Measurements from ENCODE around the gene ATP6V1A.

Gene ATP6V1A

DNA sequence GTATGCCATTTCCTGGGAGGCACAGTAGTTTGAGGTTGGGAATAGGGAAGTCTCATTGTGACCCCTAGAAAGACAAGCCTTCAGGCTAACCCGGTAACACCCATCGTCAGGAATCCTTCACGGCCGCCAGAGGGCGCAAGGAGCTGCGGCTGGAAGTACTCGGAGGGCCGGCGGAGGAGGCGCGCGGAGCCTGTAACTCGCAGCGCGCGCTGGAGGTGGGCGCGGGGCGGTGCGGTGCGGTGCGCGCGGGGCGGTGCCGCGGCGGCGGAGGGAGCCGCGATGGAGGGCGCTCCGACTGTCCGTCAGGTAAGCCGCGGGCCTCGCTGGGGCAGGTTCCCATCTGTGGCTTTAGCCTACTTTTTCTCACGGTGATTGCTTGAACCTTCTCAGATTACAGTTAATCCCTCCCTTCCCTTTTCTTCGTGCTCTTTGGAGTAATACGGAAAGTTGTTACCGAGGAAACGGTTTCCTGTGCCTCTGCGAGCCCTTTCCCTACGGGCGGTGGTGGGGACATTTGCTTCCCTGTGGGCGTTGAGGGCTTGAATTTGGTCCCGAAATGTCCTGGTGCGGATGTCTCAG is 91.9 kb downstream of the ATP6V1A start, which contains the start of gene GRAMD1C:
Gene GRAMD1C, plus strand, starts transcription at position 158 of the 579 bp plus-strand sequence. Its CDS starts 122 bp downstream, at position 280.
- ATAC-seq, result peak; percentile 99
- TF ChIP-seq ZNF565 (CRISPR knock-in tag; conservative IDR thresholded peaks at IDR 0.05; ENCODE audit: low read depth) (no peak), TSHZ2 (CRISPR knock-in tag; IDR thresholded peaks at IDR 0.05) (peak; percentile 47; the same call in 1 of the 2 replicates), ARNTL (CRISPR knock-in tag; IDR thresholded peaks at IDR 0.05; ENCODE audit: borderline replicate concordance, low read depth) (no peak), TOX (CRISPR knock-in tag; IDR thresholded peaks at IDR 0.05; ENCODE audit: borderline replicate concordance) (no peak), PPARA (CRISPR knock-in tag; IDR thresholded peaks at IDR 0.05; ENCODE audit: borderline replicate concordance) (no peak), BACH2 (CRISPR knock-in tag; IDR thresholded peaks at IDR 0.05; ENCODE audit: borderline replicate concordance) (no peak), PATZ1 (CRISPR knock-in tag; IDR thresholded peaks at IDR 0.05; ENCODE audit: borderline replicate concordance) (no peak), CSDC2 (CRISPR knock-in tag; IDR thresholded peaks at IDR 0.05) (no peak), GLIS3 (CRISPR knock-in tag; IDR thresholded peaks at IDR 0.05) (no peak), TCF4 (CRISPR knock-in tag; IDR thresholded peaks at IDR 0.05; ENCODE audit: borderline replicate concordance) (no peak), ZFP3 (CRISPR knock-in tag; IDR thresholded peaks at IDR 0.05) (0 out of 2 replicates have a peak, but pooled peaks have one; percentile 21), ZNF8 (CRISPR knock-in tag; IDR thresholded peaks at IDR 0.05) (no peak), POU6F1 (CRISPR knock-in tag; IDR thresholded peaks at IDR 0.05; ENCODE audit: borderline replicate concordance, low read depth) (no peak), ZFP30 (CRISPR knock-in tag; IDR thresholded peaks at IDR 0.05) (no peak)
- TF ChIP-seq, protein P1, sequence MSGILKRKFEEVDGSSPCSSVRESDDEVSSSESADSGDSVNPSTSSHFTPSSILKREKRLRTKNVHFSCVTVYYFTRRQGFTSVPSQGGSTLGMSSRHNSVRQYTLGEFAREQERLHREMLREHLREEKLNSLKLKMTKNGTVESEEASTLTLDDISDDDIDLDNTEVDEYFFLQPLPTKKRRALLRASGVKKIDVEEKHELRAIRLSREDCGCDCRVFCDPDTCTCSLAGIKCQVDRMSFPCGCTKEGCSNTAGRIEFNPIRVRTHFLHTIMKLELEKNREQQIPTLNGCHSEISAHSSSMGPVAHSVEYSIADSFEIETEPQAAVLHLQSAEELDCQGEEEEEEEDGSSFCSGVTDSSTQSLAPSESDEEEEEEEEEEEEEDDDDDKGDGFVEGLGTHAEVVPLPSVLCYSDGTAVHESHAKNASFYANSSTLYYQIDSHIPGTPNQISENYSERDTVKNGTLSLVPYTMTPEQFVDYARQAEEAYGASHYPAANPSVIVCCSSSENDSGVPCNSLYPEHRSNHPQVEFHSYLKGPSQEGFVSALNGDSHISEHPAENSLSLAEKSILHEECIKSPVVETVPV (CRISPR knock-in tag; IDR thresholded peaks at IDR 0.05), result no peak
- TF ChIP-seq, protein P2, sequence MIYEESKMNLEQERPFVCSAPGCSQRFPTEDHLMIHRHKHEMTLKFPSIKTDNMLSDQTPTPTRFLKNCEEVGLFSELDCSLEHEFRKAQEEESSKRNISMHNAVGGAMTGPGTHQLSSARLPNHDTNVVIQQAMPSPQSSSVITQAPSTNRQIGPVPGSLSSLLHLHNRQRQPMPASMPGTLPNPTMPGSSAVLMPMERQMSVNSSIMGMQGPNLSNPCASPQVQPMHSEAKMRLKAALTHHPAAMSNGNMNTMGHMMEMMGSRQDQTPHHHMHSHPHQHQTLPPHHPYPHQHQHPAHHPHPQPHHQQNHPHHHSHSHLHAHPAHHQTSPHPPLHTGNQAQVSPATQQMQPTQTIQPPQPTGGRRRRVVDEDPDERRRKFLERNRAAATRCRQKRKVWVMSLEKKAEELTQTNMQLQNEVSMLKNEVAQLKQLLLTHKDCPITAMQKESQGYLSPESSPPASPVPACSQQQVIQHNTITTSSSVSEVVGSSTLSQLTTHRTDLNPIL (CRISPR knock-in tag; IDR thresholded peaks at IDR 0.05; ENCODE audit: low read depth), result no peak

DNA sequence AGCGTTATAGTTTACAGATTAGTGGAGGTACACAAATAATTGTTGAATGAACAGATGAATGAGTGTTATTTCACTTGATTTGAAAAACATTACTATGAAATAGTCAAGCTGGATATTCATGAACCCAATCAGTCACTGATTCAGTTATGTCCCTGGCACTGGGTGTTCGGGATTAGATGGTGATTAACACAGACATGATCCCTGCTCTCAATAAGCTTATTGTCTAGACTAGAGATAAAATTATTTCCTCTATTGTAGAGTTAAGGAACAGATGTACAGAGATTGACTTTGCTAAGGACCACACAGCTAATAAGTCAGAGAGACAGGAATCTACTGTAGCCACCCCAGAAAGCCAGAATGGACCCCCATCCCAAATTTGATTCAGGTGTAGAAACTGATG is 92.7 kb downstream of the ATP6V1A start:
- TF ChIP-seq ZC3H10 (CRISPR knock-in tag; IDR thresholded peaks at IDR 0.05), result no peak
- TF ChIP-seq CSDC2 (CRISPR knock-in tag; IDR thresholded peaks at IDR 0.05), result no peak
- no peak for TF ChIP-seq ESRRG (CRISPR knock-in tag; IDR thresholded peaks at IDR 0.05)
- no peak for TF ChIP-seq ZNF565 (CRISPR knock-in tag; conservative IDR thresholded peaks at IDR 0.05; ENCODE audit: low read depth)
- TF ChIP-seq OSR1 (CRISPR knock-in tag; IDR thresholded peaks at IDR 0.05), result no peak
- TF ChIP-seq ZNF70 (CRISPR knock-in tag; IDR thresholded peaks at IDR 0.05), result no peak
- TF ChIP-seq GLIS3 (CRISPR knock-in tag; IDR thresholded peaks at IDR 0.05), result no peak
- TF ChIP-seq TOX (CRISPR knock-in tag; IDR thresholded peaks at IDR 0.05; ENCODE audit: borderline replicate concordance), result no peak
- no peak for TF ChIP-seq TCF4 (CRISPR knock-in tag; IDR thresholded peaks at IDR 0.05; ENCODE audit: borderline replicate concordance)
- TF ChIP-seq, protein P1 (CRISPR knock-in tag; IDR thresholded peaks at IDR 0.05), result no peak
- ATAC-seq, result no peak

Data from SK-N-SH treated with all-trans-retinoic acid at 6 μM for 48 hours (cell line).